GM12878 (cell line): ENCODE data around the gene DOCK1. TPM values are rescaled to one million over a fixed set of nuclear protein-coding genes. Genes with fewer than 3 reads are reported as not detected.

ENCODE experiments used
- BCL11A ChIP-seq: IDR thresholded peaks from 2 replicates; pipeline ENCODE4 v1.6.1; 2011; ENCODE audit warnings: low read depth, low read length
- SMAD1 ChIP-seq: fragments of 450-650 bp; IDR thresholded peaks from 2 replicates; pipeline ENCODE4 v1.6.1; 2018; ENCODE audit warnings: mild to moderate bottlenecking, low read depth; ENCODE audit not compliant: partially characterized antibody
- YY1 ChIP-seq: IDR thresholded peaks from 2 replicates; pipeline ENCODE4 v1.6.1; 2011; ENCODE audit warnings: low read depth, mild to moderate bottlenecking, low read length
- ZNF217 ChIP-seq: fragments of 450-650 bp; IDR thresholded peaks from 2 replicates; pipeline ENCODE4 v1.6.1; 2017; ENCODE audit warnings: antibody characterized with exemption, mild to moderate bottlenecking
- ZNF687 ChIP-seq: fragments of 450-650 bp; IDR thresholded peaks from 2 replicates; pipeline ENCODE4 v1.6.1; 2017; ENCODE audit warnings: mild to moderate bottlenecking, moderate library complexity
- polyA plus RNA-seq, 11 experiments: library from polyadenylated mRNA; depleted of rRNA in 4 of 11; unstranded in 6 of 11; stranded (reverse) in 5 of 11; fragments of >200 nt; fragmentation: Nextera tagmentation in 4 of 11; fragmentation: Illumina TruSeq in 1 of 11; extraction: Ambion mirVana in 4 of 11; extraction: Trizol in 1 of 11; gene quantifications; 1 replicate in 1 of 11; 2 replicates in 10 of 11; pipeline versions ENCODE4 v1.2.1 to v1.2.3, GENCODE V29; 2011 to 2016; ENCODE audit warnings: inconsistent platforms in 2 of 11, missing spikeins in 2 of 11, low read depth in 1 of 11
- total RNA-seq, 4 experiments: library from RNA; depleted of rRNA in 3 of 4; stranded (reverse); fragments of >200 nt in 3 of 4; fragmentation: Illumina TruSeq in 1 of 4; extraction: Trizol in 1 of 4; gene quantifications; 2 replicates each; pipeline versions ENCODE4 v1.2.1 to v1.2.3, GENCODE V29; 2013 to 2021
- TF ChIP-seq, protein P1 (sequence below): fragments of 450-650 bp; formaldehyde crosslinking; IDR thresholded peaks from 2 replicates; pipeline ENCODE4 v1.5.0; 2022; ENCODE audit warnings: mild to moderate bottlenecking, missing genetic modification characterization

Gene DOCK1
- total and polyA plus RNA-seq, 10 of the 15 experiments (the other 5 are each of a cell fraction or from before 2014, with no cell fraction given): 0.05 to 0.18 TPM; not detected in 8

- TF ChIP-seq ZNF687 (no peak), SMAD1 (no peak), ZNF217 (no peak), BCL11A (no peak), YY1 (no peak)
- TF ChIP-seq, protein P1, sequence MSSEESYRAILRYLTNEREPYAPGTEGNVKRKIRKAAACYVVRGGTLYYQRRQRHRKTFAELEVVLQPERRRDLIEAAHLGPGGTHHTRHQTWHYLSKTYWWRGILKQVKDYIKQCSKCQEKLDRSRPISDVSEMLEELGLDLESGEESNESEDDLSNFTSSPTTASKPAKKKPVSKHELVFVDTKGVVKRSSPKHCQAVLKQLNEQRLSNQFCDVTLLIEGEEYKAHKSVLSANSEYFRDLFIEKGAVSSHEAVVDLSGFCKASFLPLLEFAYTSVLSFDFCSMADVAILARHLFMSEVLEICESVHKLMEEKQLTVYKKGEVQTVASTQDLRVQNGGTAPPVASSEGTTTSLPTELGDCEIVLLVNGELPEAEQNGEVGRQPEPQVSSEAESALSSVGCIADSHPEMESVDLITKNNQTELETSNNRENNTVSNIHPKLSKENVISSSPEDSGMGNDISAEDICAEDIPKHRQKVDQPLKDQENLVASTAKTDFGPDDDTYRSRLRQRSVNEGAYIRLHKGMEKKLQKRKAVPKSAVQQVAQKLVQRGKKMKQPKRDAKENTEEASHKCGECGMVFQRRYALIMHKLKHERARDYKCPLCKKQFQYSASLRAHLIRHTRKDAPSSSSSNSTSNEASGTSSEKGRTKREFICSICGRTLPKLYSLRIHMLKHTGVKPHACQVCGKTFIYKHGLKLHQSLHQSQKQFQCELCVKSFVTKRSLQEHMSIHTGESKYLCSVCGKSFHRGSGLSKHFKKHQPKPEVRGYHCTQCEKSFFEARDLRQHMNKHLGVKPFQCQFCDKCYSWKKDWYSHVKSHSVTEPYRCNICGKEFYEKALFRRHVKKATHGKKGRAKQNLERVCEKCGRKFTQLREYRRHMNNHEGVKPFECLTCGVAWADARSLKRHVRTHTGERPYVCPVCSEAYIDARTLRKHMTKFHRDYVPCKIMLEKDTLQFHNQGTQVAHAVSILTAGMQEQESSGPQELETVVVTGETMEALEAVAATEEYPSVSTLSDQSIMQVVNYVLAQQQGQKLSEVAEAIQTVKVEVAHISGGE (CRISPR knock-in tag): no peak
- TF ChIP-seq, all 136 proteins: peak for 0
These were observed 322.4 kb downstream of the DOCK1 start (continued) for GRCh38 chr10:127227663-127228062.
